Esophagus squamous epithelium (tissue), 5 donors: ENCODE results near the gene KRTAP20-2. TPM values are rescaled to one million over a fixed set of nuclear protein-coding genes. Genes with fewer than 3 reads are reported as not detected.

Experiments
- DNase-seq: peaks from one replicate; lab custom pipeline; 2025; lab: John Stamatoyannopoulos, UW
- H3K27ac ChIP-seq, 4 donors: fragments of 200-600 bp; sonication (generic); one replicate each; pipeline ENCODE4 v1.5.1; 2016 to 2019; ENCODE audit warnings: mild to moderate bottlenecking in 1 of 4
- H3K27me3 ChIP-seq, 4 donors: fragments of 200-600 bp; sonication (generic); 1 replicate in 3 of 4; 2 replicates in 1 of 4; pipeline versions ENCODE4 v1.5.1 to v1.6.0; 2017 to 2021; ENCODE audit warnings: antibody characterized with exemption in 1 of 4
- H3K36me3 ChIP-seq, 3 donors: fragments of 200-600 bp; sonication (generic); one replicate each; pipeline ENCODE4 v1.5.1; 2016 to 2019
- H3K4me1 ChIP-seq, 3 donors: fragments of 200-600 bp; sonication (generic); one replicate each; pipeline ENCODE4 v1.5.1; 2017 to 2019
- H3K4me3 ChIP-seq, 4 donors: fragments of 200-600 bp; sonication (generic); 1 replicate in 3 of 4; 2 replicates in 1 of 4; pipeline ENCODE4 v1.5.1; 2016 to 2019; ENCODE audit warnings: mild to moderate bottlenecking in 2 of 4, moderate library complexity in 1 of 4
- H3K9me3 ChIP-seq, 3 donors: fragments of 200-600 bp; sonication (generic); one replicate each; pipeline ENCODE4 v1.5.1; 2016 to 2019
- POLR2A ChIP-seq, 4 donors: fragments of 450-650 bp; IDR thresholded peaks; one replicate each; pipeline ENCODE4 v1.6.1; 2017; ENCODE audit warnings: antibody characterized with exemption in 4 of 4, mild to moderate bottlenecking in 4 of 4, moderate library complexity in 3 of 4
- WGBS, 2 donors: methylation state at CpG; one replicate each; pipeline ENCODE4 v1.1.5; 2018; 5-methylcytosine and 5-hydroxymethylcytosine counted together
- intact Hi-C: fragments of 100-400 bp; cut with DNase I; formaldehyde crosslinking; loops from one replicate; pipeline ENCODE4 v1.15.0; 2022
- small RNA-seq, 4 donors: library from RNA; depleted of rRNA; stranded (forward); fragments of <200 nt; gene quantifications; one replicate each; pipeline ENCODE3, GENCODE V24; 2016
- total RNA-seq, 4 donors: library from RNA; depleted of rRNA; stranded (reverse); fragments of >200 nt; gene quantifications; one replicate each; pipeline ENCODE4 v1.1.0, GENCODE V29; 2016
- TF ChIP-seq, protein P1 (sequence below), 6 experiments: fragments of 450-650 bp in 4 of 6; fragments of 200-600 bp in 2 of 6; sonication (generic) in 2 of 6; IDR thresholded peaks; one replicate each; pipeline ENCODE4 v1.5.1; 2016 to 2019; ENCODE audit warnings: antibody characterized with exemption in 6 of 6, mild to moderate bottlenecking in 4 of 6, moderate library complexity in 4 of 6
- donor health status: DM: yes; HTN: yes; CAD: no.

The KRTAP20-2 gene
- total RNA-seq, 4 donors from 2014 or later, result not detected

- H3K36me3 ChIP-seq, result no peaks in the 10 kb centered on the region
- 67 to 73% methylated on average over 6 of the region's 6 CpGs for WGBS, 2 donors
- DNase-seq, result no peak
- no peaks in the 10 kb centered on the region for H3K4me1 ChIP-seq
- TF ChIP-seq, protein P1, sequence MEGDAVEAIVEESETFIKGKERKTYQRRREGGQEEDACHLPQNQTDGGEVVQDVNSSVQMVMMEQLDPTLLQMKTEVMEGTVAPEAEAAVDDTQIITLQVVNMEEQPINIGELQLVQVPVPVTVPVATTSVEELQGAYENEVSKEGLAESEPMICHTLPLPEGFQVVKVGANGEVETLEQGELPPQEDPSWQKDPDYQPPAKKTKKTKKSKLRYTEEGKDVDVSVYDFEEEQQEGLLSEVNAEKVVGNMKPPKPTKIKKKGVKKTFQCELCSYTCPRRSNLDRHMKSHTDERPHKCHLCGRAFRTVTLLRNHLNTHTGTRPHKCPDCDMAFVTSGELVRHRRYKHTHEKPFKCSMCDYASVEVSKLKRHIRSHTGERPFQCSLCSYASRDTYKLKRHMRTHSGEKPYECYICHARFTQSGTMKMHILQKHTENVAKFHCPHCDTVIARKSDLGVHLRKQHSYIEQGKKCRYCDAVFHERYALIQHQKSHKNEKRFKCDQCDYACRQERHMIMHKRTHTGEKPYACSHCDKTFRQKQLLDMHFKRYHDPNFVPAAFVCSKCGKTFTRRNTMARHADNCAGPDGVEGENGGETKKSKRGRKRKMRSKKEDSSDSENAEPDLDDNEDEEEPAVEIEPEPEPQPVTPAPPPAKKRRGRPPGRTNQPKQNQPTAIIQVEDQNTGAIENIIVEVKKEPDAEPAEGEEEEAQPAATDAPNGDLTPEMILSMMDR (IDR thresholded peaks at IDR 0.05), result no peak
- TF ChIP-seq POLR2A (IDR thresholded peaks at IDR 0.05), result no peak
- H3K4me3 ChIP-seq, result no peak overlapping the region
- no peaks in the 10 kb centered on the region for H3K9me3 ChIP-seq
- no peak overlapping the region for H3K27ac ChIP-seq
- H3K27me3 ChIP-seq, result no peaks in the 10 kb centered on the region
- intact Hi-C loops, result no loop called here
Observed at GRCh38 chr21:30684506-30684905, 49.5 kb downstream of the KRTAP20-2 start.

Small RNA genes lying within 50 kb of the gene (small RNA-seq; reads per million reads assigned to genes)
- 0 reads per million in 4 donors for gene KRTAP20-1
- 0 reads per million in 4 donors for gene KRTAP20-3
- 0 reads per million in 4 donors for gene KRTAP20-4
- 0 reads per million in 4 donors for gene KRTAP22-1
- gene KRTAP22-2, result 0 reads per million in 4 donors

Other genes starting within 250 kb of the KRTAP20-2 start
- not detected for gene KRTAP13-1, start 239.2 kb upstream of the KRTAP20-2 start, total RNA-seq
- gene KRTAP13-3, start 209.3 kb upstream of the KRTAP20-2 start, total RNA-seq, result not detected
- gene KRTAP13-4, start 205.0 kb upstream of the KRTAP20-2 start, total RNA-seq, result not detected
- not detected for gene KRTAP15-1, start 194.9 kb upstream of the KRTAP20-2 start, total RNA-seq
- gene KRTAP19-1, start 154.8 kb upstream of the KRTAP20-2 start, total RNA-seq, result not detected
- not detected for gene KRTAP19-2, start 147.8 kb upstream of the KRTAP20-2 start, total RNA-seq
- not detected for gene KRTAP19-3, start 143.2 kb upstream of the KRTAP20-2 start, total RNA-seq
- gene KRTAP19-4, start 138.0 kb upstream of the KRTAP20-2 start, total RNA-seq, result not detected
- not detected for gene KRTAP19-5, start 133.1 kb upstream of the KRTAP20-2 start, total RNA-seq
- gene KRTAP19-6, start 93.3 kb upstream of the KRTAP20-2 start, total RNA-seq, result not detected
- not detected for gene KRTAP19-7, start 73.9 kb upstream of the KRTAP20-2 start, total RNA-seq
- gene KRTAP22-2, start 44.8 kb upstream of the KRTAP20-2 start, total RNA-seq, result not detected
- gene KRTAP6-3, start 42.8 kb upstream of the KRTAP20-2 start, total RNA-seq, result not detected
- gene KRTAP6-2, start 36.3 kb upstream of the KRTAP20-2 start, total RNA-seq, result not detected
- not detected for gene KRTAP22-1, start 34.1 kb upstream of the KRTAP20-2 start, total RNA-seq
- not detected for gene KRTAP6-1, start 21.3 kb upstream of the KRTAP20-2 start, total RNA-seq
- gene KRTAP20-1, start 18.8 kb upstream of the KRTAP20-2 start, total RNA-seq, result not detected
- not detected for gene KRTAP20-4, start 14.6 kb upstream of the KRTAP20-2 start, total RNA-seq
- not detected for gene KRTAP20-3, start 7.7 kb downstream of the KRTAP20-2 start, total RNA-seq
- gene KRTAP21-3, start 83.6 kb downstream of the KRTAP20-2 start, total RNA-seq, result not detected
- gene KRTAP21-2, start 112.1 kb downstream of the KRTAP20-2 start, total RNA-seq, result not detected
- not detected for gene KRTAP21-1, start 120.2 kb downstream of the KRTAP20-2 start, total RNA-seq
- gene KRTAP8-1, start 178.1 kb downstream of the KRTAP20-2 start, total RNA-seq, result not detected
- gene KRTAP7-1, start 194.6 kb downstream of the KRTAP20-2 start, total RNA-seq, result not detected
- not detected for gene KRTAP11-1, start 246.4 kb downstream of the KRTAP20-2 start, total RNA-seq